ENCODE results near the gene TXNDC11. TPM values are rescaled to one million over a fixed set of nuclear protein-coding genes. Genes with fewer than 3 reads are reported as not detected.

The TXNDC11 gene
- total RNA-seq, 1 donor from 2014 or later, result 18.2 TPM

Other genes with a start within 250 kb of the TXNDC11 start
- 36.9 TPM for gene LITAF, start 155.9 kb downstream of the TXNDC11 start, total RNA-seq
- gene SNN, start 74.4 kb downstream of the TXNDC11 start, total RNA-seq, result 19.1 TPM
- gene ZC3H7A, start 54.4 kb upstream of the TXNDC11 start, total RNA-seq, result 19.4 TPM
- gene RSL1D1, start 108.7 kb upstream of the TXNDC11 start, total RNA-seq, result 115 TPM
- 110 TPM for gene GSPT1, start 173.1 kb upstream of the TXNDC11 start, total RNA-seq
- 6.3 TPM for gene NPIPB2, start 199.2 kb upstream of the TXNDC11 start, total RNA-seq
- gene TNFRSF17, start 222.4 kb upstream of the TXNDC11 start, total RNA-seq, result 0.24 TPM
- 16.6 TPM for gene SNX29, start 233.9 kb upstream of the TXNDC11 start, total RNA-seq

Data from esophagus mucosa (tissue), 1 donor.